GM13977 (cell line): ENCODE measurements around the gene ST3GAL5.

Experiments
- DNase-seq: peaks from one replicate; pipeline ENCODE4 v3.0.0; 2012; ENCODE audit warnings: low spot score
- CTCF ChIP-seq: IDR thresholded peaks from 2 replicates; pipeline ENCODE4 v1.5.1; 2012; ENCODE audit warnings: mild to moderate bottlenecking, control low read depth; ENCODE audit not compliant: insufficient read depth; ENCODE audit errors: extremely low read depth, missing control alignments
- in situ Hi-C: fragments of 300-500 bp; cut with MboI; formaldehyde crosslinking; loops from one replicate; pipeline ENCODE4 v1.12.0; 2022; ENCODE audit warnings: low sequenced_read_pairs, low pct_unique_long_range_greater_than_20kb, mixed read lengths, inconsistent platforms; ENCODE audit not compliant: unreplicated experiment

The ST3GAL5 gene

GRCh38 chr2:85846411-85846810, 42.4 kb downstream of the ST3GAL5 start:
- in situ Hi-C loops, result no loop called here
- no peak for DNase-seq
- TF ChIP-seq CTCF, result no peak

GRCh38 chr2:85844486-85844885, 44.3 kb downstream of the ST3GAL5 start:
- TF ChIP-seq CTCF, result no peak
- in situ Hi-C loops, result no loop called here
- DNase-seq, result no peak

- no peak for DNase-seq
- peak; percentile 43 for TF ChIP-seq CTCF
- in situ Hi-C loops, result no loop called here
These were observed 45.2 kb downstream of the ST3GAL5 start for GRCh38 chr2:85843543-85843942.

GRCh38 chr2:85840091-85840490, 48.7 kb downstream of the ST3GAL5 start:
- no peak for DNase-seq
- TF ChIP-seq CTCF, result no peak
- in situ Hi-C loops, result no loop called here

- no peak for TF ChIP-seq CTCF
These were observed 49.3 kb downstream of the ST3GAL5 start for GRCh38 chr2:85839461-85839860.

GRCh38 chr2:85838641-85839040, 50.1 kb downstream of the ST3GAL5 start:
- no peak for DNase-seq
- TF ChIP-seq CTCF, result no peak
- in situ Hi-C loops, result no loop called here

More at GRCh38 chr2:85839461-85839860, 49.3 kb downstream of the ST3GAL5 start:
- in situ Hi-C loops, result no loop called here
- no peak for DNase-seq

GRCh38 chr2:85838181-85838580, 50.6 kb downstream of the ST3GAL5 start:
- DNase-seq, result no peak
- TF ChIP-seq CTCF, result peak; percentile 11
- in situ Hi-C loops, result no loop called here
